Fibroblast of lung (primary cell): Measurements from ENCODE around the gene TNFRSF11A.

ENCODE experiments used
- EZH2 ChIP-seq: IDR thresholded peaks from 2 replicates; pipeline ENCODE4 v1.5.1; 2012; ENCODE audit warnings: low read length, control low read depth, mild to moderate bottlenecking; ENCODE audit errors: missing control alignments
- TF ChIP-seq, protein P1 (sequence below), 2 donors: IDR thresholded peaks in 1 of 2; conservative IDR thresholded peaks in 1 of 2; 1 replicate in 1 of 2; 2 replicates in 1 of 2; pipeline ENCODE4 v1.5.1; 2011 to 2012; ENCODE audit warnings: low read length in 2 of 2, control low read depth in 1 of 2, inconsistent platforms in 1 of 2, low read depth in 1 of 2, mild to moderate bottlenecking in 1 of 2

- TF ChIP-seq, protein P1, sequence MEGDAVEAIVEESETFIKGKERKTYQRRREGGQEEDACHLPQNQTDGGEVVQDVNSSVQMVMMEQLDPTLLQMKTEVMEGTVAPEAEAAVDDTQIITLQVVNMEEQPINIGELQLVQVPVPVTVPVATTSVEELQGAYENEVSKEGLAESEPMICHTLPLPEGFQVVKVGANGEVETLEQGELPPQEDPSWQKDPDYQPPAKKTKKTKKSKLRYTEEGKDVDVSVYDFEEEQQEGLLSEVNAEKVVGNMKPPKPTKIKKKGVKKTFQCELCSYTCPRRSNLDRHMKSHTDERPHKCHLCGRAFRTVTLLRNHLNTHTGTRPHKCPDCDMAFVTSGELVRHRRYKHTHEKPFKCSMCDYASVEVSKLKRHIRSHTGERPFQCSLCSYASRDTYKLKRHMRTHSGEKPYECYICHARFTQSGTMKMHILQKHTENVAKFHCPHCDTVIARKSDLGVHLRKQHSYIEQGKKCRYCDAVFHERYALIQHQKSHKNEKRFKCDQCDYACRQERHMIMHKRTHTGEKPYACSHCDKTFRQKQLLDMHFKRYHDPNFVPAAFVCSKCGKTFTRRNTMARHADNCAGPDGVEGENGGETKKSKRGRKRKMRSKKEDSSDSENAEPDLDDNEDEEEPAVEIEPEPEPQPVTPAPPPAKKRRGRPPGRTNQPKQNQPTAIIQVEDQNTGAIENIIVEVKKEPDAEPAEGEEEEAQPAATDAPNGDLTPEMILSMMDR (conservative IDR thresholded peaks at IDR 0.05 in 1 of 2, IDR thresholded peaks at IDR 0.05 in 1 of 2; ENCODE audit: low read depth in 1 of 2, low read length in 2 of 2), result no peak
- TF ChIP-seq EZH2, result no peak
Observed at GRCh38 chr18:62437235-62438017, 112.3 kb downstream of the TNFRSF11A start.
